Peyer's patch (tissue), 4 donors: ENCODE data around the gene CD200R1L. TPM values are rescaled to one million over a fixed set of nuclear protein-coding genes. Genes with fewer than 3 reads are reported as not detected.
A peak's percentile ranks its signal among the peaks of the same experiment; 100 is the strongest.
"Not testable (repeated sequence)": the region's sequence is repeated elsewhere in the genome, so short reads cannot be mapped to it uniquely, and the experiment has no call there.

ENCODE experiments used
- DNase-seq, 3 donors: peaks; one replicate each; pipeline ENCODE4 v3.0.0-alpha.2; 2017 to 2019
- H3K27ac ChIP-seq, 4 donors: fragments of 200-600 bp; sonication (generic); one replicate each; pipeline ENCODE4 v1.5.1; 2016 to 2019
- H3K27me3 ChIP-seq, 2 donors: fragments of 200-600 bp; sonication (generic); one replicate each; pipeline ENCODE4 v1.5.1; 2019
- H3K36me3 ChIP-seq, 3 donors: fragments of 200-600 bp; sonication (generic); one replicate each; pipeline ENCODE4 v1.5.1; 2016 to 2019
- H3K4me1 ChIP-seq, 4 donors: fragments of 200-600 bp; sonication (generic); one replicate each; pipeline ENCODE4 v1.5.1; 2016 to 2019
- H3K4me3 ChIP-seq, 4 donors: fragments of 200-600 bp; sonication (generic); 1 replicate in 3 of 4; 2 replicates in 1 of 4; pipeline ENCODE4 v1.5.1; 2016 to 2019; ENCODE audit warnings: mild to moderate bottlenecking in 1 of 4
- H3K9me3 ChIP-seq, 4 donors: fragments of 200-600 bp; sonication (generic); one replicate each; pipeline ENCODE4 v1.5.1; 2016 to 2019; ENCODE audit warnings: mild to moderate bottlenecking in 1 of 4
- CTCF ChIP-seq, 6 experiments: fragments of 450-650 bp in 4 of 6; fragments of 200-600 bp in 2 of 6; sonication (generic) in 1 of 6; IDR thresholded peaks; one replicate each; pipeline ENCODE4 v1.5.1; 2017 to 2019; ENCODE audit warnings: antibody characterized with exemption in 6 of 6, mild to moderate bottlenecking in 3 of 6, moderate library complexity in 1 of 6
- POLR2A ChIP-seq, 2 donors: fragments of 450-650 bp; IDR thresholded peaks; one replicate each; pipeline ENCODE4 v1.5.1; 2017; ENCODE audit warnings: antibody characterized with exemption in 2 of 2, mild to moderate bottlenecking in 2 of 2, moderate library complexity in 2 of 2
- total RNA-seq, 4 donors: library from RNA; depleted of rRNA; stranded (reverse); fragments of >200 nt; gene quantifications; one replicate each; pipeline ENCODE4 v1.1.0, GENCODE V29; 2016

CD200R1L gene
- total RNA-seq, 4 donors from 2014 or later, result not detected

- Histone ChIP-seq H3K27me3 (no peaks in the 10 kb centered on the region), H3K36me3 (no peaks in the 10 kb centered on the region), H3K9me3 (no peaks in the 10 kb centered on the region), H3K27ac (no peak overlapping the region), H3K4me3 (no peak overlapping the region), H3K4me1 (no peaks in the 10 kb centered on the region)
- DNase-seq, result no peak
- no peak for TF ChIP-seq CTCF (IDR thresholded peaks at IDR 0.05)
Measured at GRCh38 chr3:112860898-112861297, 14.2 kb upstream of the CD200R1L start.

- no peaks in the 10 kb centered on the region for H3K36me3 ChIP-seq
- no peak overlapping the region for H3K4me3 ChIP-seq
- no peaks in the 10 kb centered on the region for H3K4me1 ChIP-seq
- TF ChIP-seq CTCF (IDR thresholded peaks at IDR 0.05) (no peak), POLR2A (IDR thresholded peaks at IDR 0.05) (no peak)
- no peaks in the 10 kb centered on the region for H3K27me3 ChIP-seq
- no peak overlapping the region for H3K27ac ChIP-seq
- DNase-seq, result no peak
- H3K9me3 ChIP-seq, result no peaks in the 10 kb centered on the region
Measured at GRCh38 chr3:112858410-112859069, 11.9 kb upstream of the CD200R1L start.

GRCh38 chr3:112857526-112857925, 10.9 kb upstream of the CD200R1L start:
- no peaks in the 10 kb centered on the region for H3K9me3 ChIP-seq
- DNase-seq, result no peak
- no peaks in the 10 kb centered on the region for H3K27me3 ChIP-seq
- no peak overlapping the region for H3K4me3 ChIP-seq
- H3K27ac ChIP-seq, result no peak overlapping the region
- no peaks in the 10 kb centered on the region for H3K36me3 ChIP-seq
- no peaks in the 10 kb centered on the region for H3K4me1 ChIP-seq
- TF ChIP-seq POLR2A (IDR thresholded peaks at IDR 0.05) (no peak), CTCF (IDR thresholded peaks at IDR 0.05) (no peak)

GRCh38 chr3:112856537-112856936, 9.9 kb upstream of the CD200R1L start:
- Histone ChIP-seq H3K4me1 (no peaks in the 10 kb centered on the region), H3K27ac (no peak overlapping the region), H3K27me3 (no peaks in the 10 kb centered on the region), H3K9me3 (no peaks in the 10 kb centered on the region), H3K36me3 (no peaks in the 10 kb centered on the region), H3K4me3 (no peak overlapping the region)
- DNase-seq, result peak in 2 of 3 donors; percentile 49 to 60
- TF ChIP-seq CTCF (IDR thresholded peaks at IDR 0.05), result no peak
- no peak for TF ChIP-seq POLR2A (IDR thresholded peaks at IDR 0.05)

GRCh38 chr3:112855883-112856282, 9.2 kb upstream of the CD200R1L start:
- H3K27ac ChIP-seq, result no peak overlapping the region
- no peak for DNase-seq
- no peaks in the 10 kb centered on the region for H3K36me3 ChIP-seq
- H3K4me1 ChIP-seq, result no peaks in the 10 kb centered on the region
- H3K9me3 ChIP-seq, result no peaks in the 10 kb centered on the region
- H3K4me3 ChIP-seq, result no peak overlapping the region
- H3K27me3 ChIP-seq, result no peaks in the 10 kb centered on the region
- TF ChIP-seq CTCF (IDR thresholded peaks at IDR 0.05) (no peak), POLR2A (IDR thresholded peaks at IDR 0.05) (no peak)

- not testable (repeated sequence) for H3K9me3 ChIP-seq, DNase-seq, H3K36me3 ChIP-seq, H3K4me3 ChIP-seq, H3K4me1 ChIP-seq, H3K27me3 ChIP-seq, H3K27ac ChIP-seq
Measured at GRCh38 chr3:112855074-112855473, 8.4 kb upstream of the CD200R1L start.
